HepG2 (cell line): ENCODE results near the gene HADHA. TPM values are rescaled to one million over a fixed set of nuclear protein-coding genes. Genes with fewer than 3 reads are reported as not detected.

ENCODE experiments used
- ATAC-seq: fragments of 200-7000 bp; cut with Tn5 transposase; 3 replicates; pipeline ENCODE4 v1.9.1; 2020; ENCODE audit warnings: mild to moderate bottlenecking, moderate library complexity
- BruUV-seq: library from RNA; stranded (reverse); fragments of 400-500 nt; replicated peaks from 2 replicates; lab custom pipeline; 2021; lab: Mats Ljungman, UMichigan
- CTCF ChIA-PET: fragments of 300-600 bp; formaldehyde crosslinking; extraction: SDS; loops from one replicate; lab custom pipeline; 2021; ENCODE audit warnings: low total read pairs, inconsistent platforms, low intra/inter-chr PET ratio; lab: Yijun Ruan, JAX
- POLR2A ChIA-PET: fragments of 350-600 bp; sonication (Branson Sonifier 250); formaldehyde crosslinking; loops from one replicate; lab custom pipeline; 2020; ENCODE audit warnings: antibody characterized with exemption, inconsistent platforms; lab: Yijun Ruan, JAX
- DNase-seq: peaks from one replicate; pipeline ENCODE4 v3.0.0-alpha.2; 2015; ENCODE audit warnings: low spot score
- FAIRE-seq: peaks from 3 replicates; lab custom pipeline; 2011; peaks lifted over from hg19 to GRCh38; lab: Jason Lieb, UNC
- H2AFZ ChIP-seq: one replicate; pipeline ENCODE4 v1.6.1; 2011; ENCODE audit warnings: low read length, inconsistent platforms
- H3K27ac ChIP-seq: fragments of 300-600 bp; 3 replicates; pipeline ENCODE4 v1.8.0; 2011; ENCODE audit warnings: mixed run types, mild to moderate bottlenecking, mixed read lengths, low read length, inconsistent platforms; ENCODE audit not compliant: insufficient read depth; ENCODE audit errors: extremely low read length
- H3K27me3 ChIP-seq, 2 experiments: fragments of 200-600 bp in 1 of 2; 2 replicates in 1 of 2; 3 replicates in 1 of 2; pipeline versions ENCODE4 v1.6.0 to v1.8.0; 2011; ENCODE audit warnings: low read length in 2 of 2, mild to moderate bottlenecking in 2 of 2, moderate library complexity in 2 of 2, inconsistent platforms in 1 of 2; ENCODE audit not compliant: insufficient read depth in 2 of 2, control insufficient read depth in 1 of 2
- H3K36me3 ChIP-seq, 2 experiments: fragments of 200-600 bp in 1 of 2; replicated peaks in 1 of 2; 2 replicates in 1 of 2; 3 replicates in 1 of 2; pipeline versions ENCODE4 v1.5.1 to v1.8.0; 2011; ENCODE audit warnings: low read length in 2 of 2, inconsistent platforms in 1 of 2; ENCODE audit not compliant: insufficient read depth in 2 of 2, control insufficient read depth in 1 of 2
- H3K4me1 ChIP-seq: 2 replicates; pipeline ENCODE4 v1.5.1; 2012; ENCODE audit warnings: low read length, inconsistent platforms; ENCODE audit not compliant: insufficient read depth
- H3K4me2 ChIP-seq: 2 replicates; pipeline ENCODE4 v1.6.0; 2011; ENCODE audit warnings: low read depth, low read length, inconsistent platforms
- H3K4me3 ChIP-seq, 3 experiments: fragments of 200-600 bp in 1 of 3; sonication (generic), shearing (Covaris generic) in 1 of 3; replicated peaks in 1 of 3; 2 replicates each; pipeline ENCODE4 v1.5.1; 2011 to 2016; ENCODE audit warnings: low read length in 3 of 3, inconsistent platforms in 2 of 3, low read depth in 2 of 3, mild to moderate bottlenecking in 2 of 3, control low read depth in 1 of 3, mixed read lengths in 1 of 3; ENCODE audit not compliant: insufficient read depth in 1 of 3
- H3K79me2 ChIP-seq: one replicate; pipeline ENCODE4 v1.6.1; 2011; ENCODE audit warnings: low read length, inconsistent platforms; ENCODE audit not compliant: insufficient read depth
- H3K9ac ChIP-seq: 2 replicates; pipeline ENCODE4 v1.6.0; 2011; ENCODE audit warnings: mild to moderate bottlenecking, low read depth, low read length, inconsistent platforms; ENCODE audit not compliant: insufficient read depth
- H3K9me3 ChIP-seq: 2 replicates; pipeline ENCODE4 v1.5.1; 2012; ENCODE audit warnings: mild to moderate bottlenecking, low read length
- H4K20me1 ChIP-seq: 2 replicates; pipeline ENCODE4 v1.6.0; 2011; ENCODE audit warnings: inconsistent platforms, mild to moderate bottlenecking, low read length, moderate library complexity; ENCODE audit not compliant: insufficient read depth
- FOXM1 ChIP-seq: sonication (generic); formaldehyde crosslinking; IDR thresholded peaks from 2 replicates; pipeline ENCODE4 v1.5.0; 2020; ENCODE audit warnings: missing genetic modification reagents
- JUNB ChIP-seq: sonication (generic); formaldehyde crosslinking; IDR thresholded peaks from 2 replicates; pipeline ENCODE4 v1.8.0; 2022; ENCODE audit warnings: missing genetic modification reagents, mild to moderate bottlenecking, borderline replicate concordance
- KLF13 ChIP-seq: sonication (generic); formaldehyde crosslinking; IDR thresholded peaks from 2 replicates; pipeline ENCODE4 v1.4.0; 2020; ENCODE audit warnings: mild to moderate bottlenecking, missing genetic modification reagents
- SNRNP70 ChIP-seq: fragments of 200-400 bp; formaldehyde crosslinking; IDR thresholded peaks from 2 replicates; pipeline ENCODE4 v1.6.1; 2017; ENCODE audit warnings: mild to moderate bottlenecking, low read depth, low read length, moderate library complexity
- SOX5 ChIP-seq: IDR thresholded peaks from 2 replicates; pipeline ENCODE4 v1.6.1; 2016; ENCODE audit warnings: borderline replicate concordance
- TBL1XR1 ChIP-seq: fragments of 150-350 bp; IDR thresholded peaks from 2 replicates; pipeline ENCODE4 v1.6.1; 2014; ENCODE audit warnings: borderline replicate concordance, low read length; ENCODE audit not compliant: partially characterized antibody
- ZGPAT ChIP-seq: IDR thresholded peaks from 2 replicates; pipeline ENCODE4 v1.6.1; 2016; ENCODE audit warnings: mild to moderate bottlenecking
- ZNF253 ChIP-seq: sonication (generic); formaldehyde crosslinking; IDR thresholded peaks from 2 replicates; pipeline ENCODE4 v1.8.0; 2022; ENCODE audit warnings: mild to moderate bottlenecking, missing genetic modification reagents, borderline replicate concordance
- ZNF260 ChIP-seq: sonication (generic); formaldehyde crosslinking; IDR thresholded peaks from 2 replicates; pipeline ENCODE4 v1.4.0; 2020; ENCODE audit warnings: missing genetic modification reagents, low read depth, mild to moderate bottlenecking, borderline replicate concordance
- ZNF3 ChIP-seq: IDR thresholded peaks from 2 replicates; pipeline ENCODE4 v1.7.0; 2017; ENCODE audit warnings: inconsistent platforms
- ZNF326 ChIP-seq: sonication (generic); formaldehyde crosslinking; IDR thresholded peaks from 2 replicates; pipeline ENCODE4 v1.4.0; 2020; ENCODE audit warnings: missing genetic modification reagents, borderline replicate concordance
- ZNF431 ChIP-seq: sonication (generic); formaldehyde crosslinking; IDR thresholded peaks from 2 replicates; pipeline ENCODE4 v1.9.0; 2022; ENCODE audit warnings: missing genetic modification reagents, low read depth, mild to moderate bottlenecking, borderline replicate concordance
- ZNF543 ChIP-seq: sonication (generic); formaldehyde crosslinking; IDR thresholded peaks from 2 replicates; pipeline ENCODE4 v1.4.0; 2020; ENCODE audit warnings: mild to moderate bottlenecking, missing genetic modification reagents
- ZNF850 ChIP-seq: sonication (generic); formaldehyde crosslinking; conservative IDR thresholded peaks from 2 replicates; pipeline ENCODE4 v1.9.0; 2021; ENCODE audit warnings: mild to moderate bottlenecking, missing genetic modification reagents
- WGBS: methylation state at CpG from one replicate; pipeline ENCODE4 v1.1.6; 2017; ENCODE audit warnings: low lambda C conversion rate; 5-methylcytosine and 5-hydroxymethylcytosine counted together
- in situ Hi-C: cut with HindIII; loops from 2 replicates; pipeline ENCODE4 v1.10.0; 2017; ENCODE audit warnings: low pct_unique_long_range_greater_than_20kb; ENCODE audit not compliant: extremely low pct_ligation_motif_present
- intact Hi-C: fragments of 100-400 bp; cut with micrococcal nuclease; formaldehyde crosslinking; loops from one replicate; pipeline ENCODE4 v1.10.0; 2022; ENCODE audit not compliant: unreplicated experiment
- polyA plus RNA-seq, 8 experiments: library from polyadenylated mRNA; depleted of rRNA in 3 of 8; stranded (reverse) in 7 of 8; unstranded in 1 of 8; fragments of >200 nt; fragmentation: Illumina TruSeq in 4 of 8; extraction: Trizol in 4 of 8; gene quantifications; 2 replicates each; pipeline versions ENCODE4 v1.2.1 to v1.2.3, GENCODE V29; 2011 to 2016; ENCODE audit warnings: low read depth in 4 of 8, missing spikeins in 1 of 8, mixed read lengths in 1 of 8; ENCODE audit not compliant: insufficient read depth in 1 of 8
- total RNA-seq, 5 experiments: library from RNA; depleted of rRNA; stranded (reverse); fragments of >200 nt; fragmentation: Illumina TruSeq; extraction: Trizol; gene quantifications; 2 replicates each; pipeline ENCODE4 v1.2.3, GENCODE V29; 2016; ENCODE audit warnings: low read depth in 1 of 5
- TF ChIP-seq, protein P1 (sequence below): sonication (generic); formaldehyde crosslinking; IDR thresholded peaks from 2 replicates; pipeline ENCODE4 v1.4.0; 2020; ENCODE audit warnings: missing genetic modification reagents

Gene HADHA
- total and polyA plus RNA-seq, 2 of the 13 experiments (the other 11 are each of a cell fraction or from before 2014, with no cell fraction given): 102 to 270 TPM

DNA sequence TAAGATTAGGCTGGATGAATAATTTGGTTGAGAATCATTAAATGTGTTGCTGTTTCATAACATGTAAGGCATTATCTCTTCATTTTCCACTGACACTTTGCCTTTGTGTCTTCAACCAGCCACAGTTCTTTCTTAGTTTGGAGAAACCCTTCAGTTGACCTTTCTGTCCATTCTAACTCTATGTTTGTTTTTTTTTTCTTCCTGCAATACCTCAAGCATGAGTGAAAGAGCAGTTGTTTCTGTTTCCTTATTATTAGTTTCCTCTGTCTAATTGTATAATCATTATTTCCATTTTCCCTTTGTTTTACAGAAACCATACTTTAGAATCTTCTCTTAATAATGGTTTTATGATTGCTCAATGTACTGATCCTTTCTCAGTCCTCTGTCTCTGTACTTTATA is 25.9 kb upstream of the HADHA start:
- H3K9ac ChIP-seq: no peak overlapping the region
- ChIA-PET CTCF (no interaction called here), POLR2A (interaction anchor here (1.2 kb wide), 1 partner anchor 24 kb away, joined by 3 read pairs; no protein-coding TSS in a partner anchor)
- no peaks in the 10 kb centered on the region for H4K20me1 ChIP-seq
- H3K36me3 ChIP-seq: peaks cover 13 to 33% of the 10 kb centered on the region in 2 experiments
- no peaks in the 10 kb centered on the region for H3K79me2 ChIP-seq
- TF ChIP-seq ZNF260 (CRISPR knock-in tag): no peak
- TF ChIP-seq SOX5 (CRISPR knock-in tag): no peak
- TF ChIP-seq KLF13: no peak
- no peak for TF ChIP-seq ZNF431
- ATAC-seq (no peak), DNase-seq (no peak), FAIRE-seq (no peak)
- no peak overlapping the region for H3K4me3 ChIP-seq
- TSS peak; percentile 25 for BruUV-seq
- no peak overlapping the region for H3K4me2 ChIP-seq
- no peaks in the 10 kb centered on the region for H3K27me3 ChIP-seq
- no peak overlapping the region for H3K27ac ChIP-seq
- intact Hi-C loops: no loop called here
- H3K4me1 ChIP-seq: peaks cover 14% of the 10 kb centered on the region
- no peak overlapping the region for H2AFZ ChIP-seq
- H3K9me3 ChIP-seq: no peaks in the 10 kb centered on the region
- in situ Hi-C loops: no loop called here

DNA sequence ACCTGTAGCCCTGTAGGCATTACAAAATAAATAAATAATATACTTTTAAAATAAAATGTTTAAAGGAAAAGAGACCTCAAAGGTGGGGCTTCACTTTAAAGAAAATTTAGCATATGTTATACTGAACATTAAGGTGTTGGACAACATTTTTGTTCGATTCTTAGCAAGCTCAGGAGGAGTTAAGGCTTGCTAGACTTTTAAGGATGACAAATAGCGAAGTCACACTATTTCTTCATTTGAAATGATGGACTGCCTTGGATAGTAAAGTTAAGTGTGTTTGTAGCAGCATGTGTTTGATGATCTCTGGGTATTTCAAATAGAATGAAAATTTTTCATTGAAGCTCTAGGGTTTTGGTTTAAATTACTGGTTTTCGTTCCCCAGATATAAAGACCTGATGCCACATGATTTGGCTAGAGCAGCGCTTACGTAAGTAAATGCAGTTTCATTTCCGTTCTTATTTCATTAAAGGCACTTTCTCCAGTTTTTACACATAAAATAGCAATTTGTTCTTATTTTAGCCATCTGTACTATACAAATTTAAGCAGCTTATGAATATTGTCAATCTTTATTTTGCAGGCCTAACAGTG is 25.2 kb upstream of the HADHA start:
- intact Hi-C loops (no loop called here), in situ Hi-C loops (no loop called here)
- no peaks in the 10 kb centered on the region for H4K20me1 ChIP-seq
- DNase-seq (no peak), ATAC-seq (no peak), FAIRE-seq (no peak)
- no peak overlapping the region for H3K4me2 ChIP-seq
- 94% methylated on average over 6 of the region's 6 CpGs for WGBS
- H3K4me1 ChIP-seq: peaks cover 14% of the 10 kb centered on the region
- no peak overlapping the region for H3K4me3 ChIP-seq
- BruUV-seq: no TSS peak
- no peaks in the 10 kb centered on the region for H3K27me3 ChIP-seq
- ChIA-PET POLR2A (interaction anchor here (1.2 kb wide), 1 partner anchor 23 kb away, joined by 3 read pairs; no protein-coding TSS in a partner anchor), CTCF (no interaction called here)
- no peaks in the 10 kb centered on the region for H3K9me3 ChIP-seq
- no peaks in the 10 kb centered on the region for H3K79me2 ChIP-seq
- peaks cover 11 to 30% of the 10 kb centered on the region in 2 experiments; a peak in 4 of 5 replicates for H3K36me3 ChIP-seq
- H3K27ac ChIP-seq: no peak overlapping the region
- no peak overlapping the region for H2AFZ ChIP-seq
- no peak overlapping the region for H3K9ac ChIP-seq
- TF ChIP-seq JUNB (no peak), TBL1XR1 (no peak), ZGPAT (no peak), ZNF326 (no peak), ZNF850 (CRISPR knock-in tag) (no peak), ZNF543 (CRISPR knock-in tag) (no peak), ZNF253 (CRISPR knock-in tag) (no peak), ZNF3 (CRISPR knock-in tag) (no peak), SNRNP70 (no peak), FOXM1 (CRISPR knock-in tag) (no peak)
- TF ChIP-seq, protein P1, sequence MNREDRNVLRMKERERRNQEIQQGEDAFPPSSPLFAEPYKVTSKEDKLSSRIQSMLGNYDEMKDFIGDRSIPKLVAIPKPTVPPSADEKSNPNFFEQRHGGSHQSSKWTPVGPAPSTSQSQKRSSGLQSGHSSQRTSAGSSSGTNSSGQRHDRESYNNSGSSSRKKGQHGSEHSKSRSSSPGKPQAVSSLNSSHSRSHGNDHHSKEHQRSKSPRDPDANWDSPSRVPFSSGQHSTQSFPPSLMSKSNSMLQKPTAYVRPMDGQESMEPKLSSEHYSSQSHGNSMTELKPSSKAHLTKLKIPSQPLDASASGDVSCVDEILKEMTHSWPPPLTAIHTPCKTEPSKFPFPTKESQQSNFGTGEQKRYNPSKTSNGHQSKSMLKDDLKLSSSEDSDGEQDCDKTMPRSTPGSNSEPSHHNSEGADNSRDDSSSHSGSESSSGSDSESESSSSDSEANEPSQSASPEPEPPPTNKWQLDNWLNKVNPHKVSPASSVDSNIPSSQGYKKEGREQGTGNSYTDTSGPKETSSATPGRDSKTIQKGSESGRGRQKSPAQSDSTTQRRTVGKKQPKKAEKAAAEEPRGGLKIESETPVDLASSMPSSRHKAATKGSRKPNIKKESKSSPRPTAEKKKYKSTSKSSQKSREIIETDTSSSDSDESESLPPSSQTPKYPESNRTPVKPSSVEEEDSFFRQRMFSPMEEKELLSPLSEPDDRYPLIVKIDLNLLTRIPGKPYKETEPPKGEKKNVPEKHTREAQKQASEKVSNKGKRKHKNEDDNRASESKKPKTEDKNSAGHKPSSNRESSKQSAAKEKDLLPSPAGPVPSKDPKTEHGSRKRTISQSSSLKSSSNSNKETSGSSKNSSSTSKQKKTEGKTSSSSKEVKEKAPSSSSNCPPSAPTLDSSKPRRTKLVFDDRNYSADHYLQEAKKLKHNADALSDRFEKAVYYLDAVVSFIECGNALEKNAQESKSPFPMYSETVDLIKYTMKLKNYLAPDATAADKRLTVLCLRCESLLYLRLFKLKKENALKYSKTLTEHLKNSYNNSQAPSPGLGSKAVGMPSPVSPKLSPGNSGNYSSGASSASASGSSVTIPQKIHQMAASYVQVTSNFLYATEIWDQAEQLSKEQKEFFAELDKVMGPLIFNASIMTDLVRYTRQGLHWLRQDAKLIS (CRISPR knock-in tag): no peak
